Islet precursor cell (in vitro differentiated cells): ENCODE measurements around the gene BARX2.
A peak's percentile ranks its signal among the peaks of the same experiment; 100 is the strongest.

ENCODE experiments used
- DNase-seq: peaks from one replicate; pipeline ENCODE4 v3.0.0-alpha.2; 2018

BARX2 gene

DNA sequence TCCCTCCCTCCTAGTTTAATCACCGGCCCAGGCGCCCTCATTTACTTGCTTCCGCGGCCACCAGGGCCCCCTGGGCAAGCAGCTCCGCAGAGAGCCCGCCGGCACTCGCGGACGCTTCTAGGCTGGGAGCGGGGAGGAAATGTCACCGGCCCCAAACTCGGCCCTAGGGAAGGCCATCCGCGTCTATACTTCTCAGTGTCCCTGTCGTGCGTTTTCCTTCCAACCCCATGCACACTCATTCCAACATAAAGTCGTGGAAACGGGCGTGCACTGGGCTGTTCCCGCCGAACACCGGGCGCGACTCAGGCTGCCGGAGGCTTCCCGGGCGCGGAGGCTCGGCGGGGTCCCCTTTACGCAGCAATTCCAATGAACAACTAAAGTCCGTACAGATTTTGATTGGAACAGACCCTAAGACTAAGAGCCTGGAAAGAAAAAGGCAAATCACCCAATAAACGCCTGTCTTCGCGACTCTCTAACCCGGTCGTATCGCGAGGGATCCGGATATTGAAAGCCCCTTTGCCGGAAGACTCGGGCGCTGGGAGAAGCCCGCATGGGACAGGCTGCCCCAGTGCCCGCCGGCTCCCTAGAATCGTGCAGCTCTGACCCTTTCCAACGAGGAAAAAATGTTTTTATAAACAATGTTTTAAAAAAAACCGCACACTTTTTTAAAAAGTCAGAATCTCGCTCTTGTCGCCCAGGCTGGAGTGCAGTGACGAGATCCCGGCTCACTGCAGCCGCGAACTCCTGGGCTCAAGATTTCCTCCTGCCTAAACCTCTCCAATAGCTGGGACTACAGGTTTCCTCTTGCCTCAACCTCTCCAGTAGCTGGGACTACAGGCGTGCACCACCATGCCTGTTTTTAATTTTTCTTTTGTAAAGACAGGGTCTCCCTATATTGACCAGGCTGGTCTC lies 1.3 kb upstream of the BARX2 start:
- DNase-seq, result no peak

DNA sequence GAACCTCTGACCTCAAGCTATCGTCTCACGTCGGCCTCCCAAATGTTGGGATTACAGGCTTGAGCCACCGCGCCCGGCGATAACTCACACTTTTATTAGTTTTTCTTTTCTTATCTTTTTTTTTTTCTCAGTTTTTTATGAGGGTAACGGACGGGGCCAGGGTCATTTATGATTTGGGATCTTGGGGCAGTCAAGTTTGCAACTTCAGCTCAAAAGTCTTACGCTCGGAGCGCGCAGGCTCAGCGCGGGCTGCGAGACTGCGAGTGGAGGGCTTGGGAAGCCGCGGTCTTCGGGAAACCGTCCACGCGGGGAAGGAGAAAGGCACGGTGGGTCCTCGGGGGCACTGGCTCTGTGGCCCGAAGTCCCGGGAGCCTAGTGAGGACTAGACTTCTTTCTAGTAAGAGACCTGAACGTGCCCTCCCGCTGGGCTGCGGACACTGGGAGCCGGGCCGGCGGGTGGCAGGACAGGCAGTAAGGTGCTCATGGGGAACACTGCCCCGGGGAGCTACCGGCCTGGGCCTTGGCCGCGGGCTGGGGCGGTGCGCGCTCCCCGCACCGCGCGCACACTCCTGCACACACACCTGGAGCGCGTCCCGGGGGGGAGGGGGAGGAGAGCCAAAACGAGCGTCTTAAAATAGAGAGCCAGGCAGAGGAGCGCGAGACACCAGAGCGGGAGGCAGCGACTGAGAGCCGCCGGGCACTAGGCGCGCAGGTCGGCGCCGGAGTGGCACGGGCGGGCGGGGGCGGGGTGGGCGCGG lies 476 bp upstream of the BARX2 start:
- DNase-seq, result peak; percentile 86

GRCh38 chr11:129376658-129377341 lies 1.2 kb downstream of the BARX2 start:
- DNase-seq, result no peak

- DNase-seq, result no peak
Observed at GRCh38 chr11:129377739-129378138, 2.1 kb downstream of the BARX2 start.

DNA sequence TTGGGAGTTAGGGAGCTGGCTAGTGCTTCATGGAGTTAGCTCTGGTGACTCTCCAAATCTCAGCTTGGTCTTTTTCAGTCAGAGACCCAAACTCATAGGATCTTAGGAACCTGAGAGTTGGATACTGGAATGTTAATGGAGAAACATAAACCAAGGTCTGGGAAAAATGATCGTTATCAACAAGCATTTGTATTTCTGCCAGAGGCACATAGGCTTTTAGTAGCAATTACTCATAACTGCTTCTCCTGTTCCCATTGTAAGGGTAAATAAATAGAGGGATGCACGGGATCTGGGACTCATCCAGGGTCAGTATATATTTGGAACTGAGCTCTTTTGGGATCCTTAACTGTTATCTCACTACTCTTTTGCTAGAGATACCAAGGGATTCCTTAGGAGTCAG lies 4.8 kb downstream of the BARX2 start:
- no peak for DNase-seq

- DNase-seq, result no peak
Observed at GRCh38 chr11:129382583-129382982, 6.9 kb downstream of the BARX2 start.

DNA sequence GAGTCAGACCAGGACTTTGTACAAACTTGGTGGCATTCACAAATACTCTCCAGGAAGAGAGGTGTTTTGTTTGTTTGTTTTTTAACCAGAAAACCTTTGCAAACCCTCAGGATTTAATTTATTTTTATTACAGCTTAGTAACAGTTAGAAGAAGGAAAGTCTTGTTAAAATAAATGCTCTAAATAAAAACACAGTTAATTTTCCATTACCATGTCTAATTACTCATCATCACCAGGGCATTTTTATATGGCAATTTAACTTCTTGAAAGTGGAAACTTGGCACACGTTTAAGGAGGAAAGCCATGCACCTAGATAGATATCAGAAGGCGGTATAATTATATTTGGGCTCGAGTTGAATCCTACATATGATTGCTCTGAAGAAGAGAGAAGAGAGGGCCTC lies 7.4 kb downstream of the BARX2 start:
- DNase-seq, result no peak

- no peak for DNase-seq
Observed at GRCh38 chr11:129383502-129383901, 7.9 kb downstream of the BARX2 start.

DNA sequence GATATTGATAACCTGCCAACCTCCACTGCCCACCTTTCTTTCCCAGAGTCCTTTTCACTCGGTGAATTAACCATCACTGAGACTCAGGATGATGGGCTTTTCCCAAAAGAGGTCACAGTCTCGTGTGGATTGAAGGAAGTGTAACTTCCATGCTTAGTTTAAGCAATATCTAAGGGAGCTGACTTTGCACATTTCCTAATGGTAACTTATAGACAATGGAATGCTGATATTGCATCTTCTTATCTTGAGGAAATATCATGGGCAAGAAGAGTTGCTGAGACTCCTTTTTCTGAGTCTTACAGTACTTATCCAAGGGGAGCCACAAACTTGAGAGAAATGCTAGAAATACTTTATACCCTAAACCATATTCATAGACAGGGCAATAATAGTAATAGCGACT lies 8.8 kb downstream of the BARX2 start:
- DNase-seq, result no peak

- no peak for DNase-seq
Observed at GRCh38 chr11:129385801-129386200, 10.2 kb downstream of the BARX2 start.

DNA sequence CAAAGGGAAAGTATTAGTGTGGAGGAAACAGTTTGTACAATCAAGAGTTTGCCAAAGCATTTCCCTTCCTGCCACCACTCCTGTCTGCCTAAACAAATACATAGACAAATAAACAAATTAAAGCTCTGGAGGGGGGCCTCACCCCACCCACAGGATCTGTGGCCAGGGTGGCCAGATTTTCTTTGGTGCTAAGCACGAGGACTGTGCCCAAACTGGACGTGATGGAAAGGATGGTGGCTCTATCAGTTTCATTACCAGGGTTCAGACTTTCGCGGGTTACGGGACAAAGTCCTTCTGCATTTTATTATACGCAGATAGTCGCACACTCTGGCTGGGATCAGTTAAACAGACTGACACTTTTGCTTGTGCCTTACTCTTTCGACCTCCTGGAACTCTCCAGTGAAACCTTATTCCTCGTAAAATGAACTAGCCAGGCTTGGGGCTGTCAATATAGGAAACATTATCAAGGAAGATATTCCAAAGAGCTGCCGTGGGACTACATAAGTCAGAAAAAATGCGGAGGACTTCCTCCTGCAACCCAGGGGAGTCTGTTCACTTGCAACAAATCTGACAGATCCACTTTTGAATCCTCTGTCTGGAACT lies 11.2 kb downstream of the BARX2 start:
- no peak for DNase-seq

DNA sequence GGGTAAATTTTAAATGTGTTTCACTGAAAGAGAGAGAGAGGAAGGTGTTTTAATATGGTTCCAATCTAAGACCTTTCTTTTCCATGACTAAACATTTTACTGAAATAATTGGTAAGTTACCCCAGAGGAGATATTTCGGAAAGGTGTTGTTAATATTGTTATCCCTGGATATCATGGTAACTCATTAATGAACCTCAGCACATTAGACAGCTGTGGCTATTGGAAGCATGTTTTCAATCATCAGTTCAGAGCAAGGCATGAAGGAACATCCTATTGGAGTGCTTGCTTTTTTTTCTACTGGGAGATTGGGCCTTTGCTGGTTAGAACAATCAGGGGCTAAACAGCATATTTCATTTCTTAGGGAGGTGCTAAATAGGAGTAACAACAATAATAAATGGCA lies 11.8 kb downstream of the BARX2 start:
- no peak for DNase-seq

GRCh38 chr11:129388824-129389223 lies 13.2 kb downstream of the BARX2 start:
- no peak for DNase-seq

- no peak for DNase-seq
Observed at GRCh38 chr11:129390303-129390821, 14.7 kb downstream of the BARX2 start.

- no peak for DNase-seq
Observed at GRCh38 chr11:129391360-129391759, 15.7 kb downstream of the BARX2 start.

- peak; percentile 73 for DNase-seq
Observed at GRCh38 chr11:129391821-129392220, 16.2 kb downstream of the BARX2 start.

- no peak for DNase-seq
Observed at GRCh38 chr11:129392995-129393394, 17.3 kb downstream of the BARX2 start.

DNA sequence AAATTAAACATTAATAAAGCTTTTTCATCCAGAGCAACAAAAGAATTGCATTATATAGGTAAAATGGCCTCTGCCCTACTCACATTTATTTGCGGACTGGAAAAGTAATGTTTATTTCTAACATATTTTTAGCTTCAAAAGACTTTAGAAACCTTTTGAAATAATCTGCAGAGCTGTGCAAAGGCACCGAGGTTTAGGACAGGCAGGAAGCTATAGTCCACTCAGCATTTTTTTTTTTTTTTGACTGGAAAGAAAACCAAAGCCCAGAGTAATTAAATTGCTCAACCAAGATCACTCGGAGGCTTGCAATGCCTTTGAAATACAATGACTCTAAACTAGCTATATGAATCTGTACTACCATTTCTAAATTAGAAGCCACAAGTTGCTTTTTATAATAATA lies 19.1 kb downstream of the BARX2 start:
- no peak for DNase-seq

DNA sequence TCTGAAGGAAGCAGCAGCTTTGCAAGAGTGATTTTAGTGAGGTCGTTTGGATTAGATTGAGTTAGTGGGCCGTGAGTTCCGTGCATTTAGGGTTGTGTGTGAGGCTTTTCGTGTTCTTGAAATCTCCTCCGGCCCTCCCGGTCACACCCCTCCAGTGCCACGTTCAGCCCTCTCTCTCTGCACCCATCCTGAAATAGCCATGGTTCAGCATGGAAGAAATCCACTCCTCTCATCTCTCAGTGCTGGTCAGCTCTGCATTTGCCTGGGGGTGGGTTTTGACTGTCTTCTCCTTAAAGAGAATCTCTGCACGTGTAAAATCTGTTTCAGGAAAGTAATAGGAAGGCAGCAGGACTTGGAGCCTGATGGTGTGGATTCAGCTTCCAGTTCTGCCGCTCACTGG lies 19.8 kb downstream of the BARX2 start:
- no peak for DNase-seq

- no peak for DNase-seq
Observed at GRCh38 chr11:129395883-129396282, 20.2 kb downstream of the BARX2 start.

- DNase-seq, result no peak
Observed at GRCh38 chr11:129396454-129396853, 20.8 kb downstream of the BARX2 start.

DNA sequence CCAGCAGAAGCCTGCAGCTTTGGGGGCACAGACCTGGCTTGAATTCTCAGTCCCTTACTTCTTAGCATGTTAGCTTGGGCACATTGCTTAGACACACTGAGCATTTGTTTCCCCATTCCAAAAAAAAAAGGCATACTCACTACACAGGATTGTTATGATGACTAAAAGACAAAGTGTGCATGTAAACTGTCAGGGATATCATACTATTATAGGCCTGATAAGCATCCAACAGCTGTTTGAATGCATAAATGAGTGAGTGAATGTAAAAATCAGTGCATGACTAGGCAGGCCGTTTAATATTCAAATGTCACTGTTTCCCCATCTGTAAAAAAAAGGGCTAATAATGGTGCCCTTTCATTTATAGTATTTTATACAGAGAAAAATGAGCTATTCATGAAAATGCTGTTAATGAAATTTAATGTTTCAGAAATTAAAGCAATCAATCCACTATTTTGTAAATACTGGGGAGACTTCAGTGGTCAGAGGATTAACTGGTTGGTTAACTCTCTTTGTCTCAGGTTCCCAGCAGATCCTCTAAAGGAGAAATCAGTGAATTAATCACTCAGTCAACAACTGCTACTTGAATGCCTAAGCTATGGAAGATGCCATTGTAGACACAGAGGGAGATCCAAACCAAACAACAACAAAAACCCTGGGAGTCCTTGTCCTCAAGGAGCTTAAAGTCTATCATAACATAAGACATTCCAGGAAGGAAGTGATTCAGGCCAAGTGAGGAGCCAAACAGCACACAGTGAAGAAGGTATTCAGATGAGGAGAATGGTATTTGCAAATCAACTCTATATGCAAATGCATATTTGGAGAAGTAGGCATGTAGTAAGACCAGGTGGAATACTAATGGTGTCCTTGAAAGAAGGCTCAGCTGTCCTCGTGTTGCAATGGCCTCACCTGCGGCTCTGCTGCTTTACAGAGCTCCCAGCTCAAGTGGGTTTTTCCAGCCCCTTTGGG lies 26.8 kb downstream of the BARX2 start:
- no peak for DNase-seq
